Breast epithelium (tissue), 4 donors: ENCODE results near the gene GGA3. TPM values are rescaled to one million over a fixed set of nuclear protein-coding genes. Genes with fewer than 3 reads are reported as not detected.
A peak's percentile ranks its signal among the peaks of the same experiment; 100 is the strongest.
"Not testable (repeated sequence)": the region's sequence is repeated elsewhere in the genome, so short reads cannot be mapped to it uniquely, and the experiment has no call there.

ENCODE experiments used
- DNase-seq, 2 donors: peaks; one replicate each; pipeline ENCODE4 v3.0.0-alpha.2; 2019; ENCODE audit warnings: low spot score in 2 of 2
- H3K27ac ChIP-seq, 2 donors: fragments of 200-600 bp; sonication (generic) in 1 of 2; one replicate each; pipeline ENCODE4 v1.5.1; 2016 to 2019; ENCODE audit warnings: mild to moderate bottlenecking in 1 of 2
- H3K27me3 ChIP-seq, 2 donors: fragments of 200-600 bp; sonication (generic) in 1 of 2; one replicate each; pipeline versions ENCODE4 v1.5.1 to v1.6.0; 2017 to 2019; ENCODE audit warnings: control low read depth in 1 of 2, mild to moderate bottlenecking in 1 of 2
- H3K36me3 ChIP-seq: fragments of 200-600 bp; one replicate; pipeline ENCODE4 v1.5.1; 2019
- H3K4me1 ChIP-seq, 2 donors: fragments of 200-600 bp; sonication (generic); one replicate each; pipeline ENCODE4 v1.5.1; 2016 to 2019; ENCODE audit warnings: control low read depth in 1 of 2
- H3K4me3 ChIP-seq, 3 donors: fragments of 200-600 bp; sonication (generic); 1 replicate in 2 of 3; 2 replicates in 1 of 3; pipeline ENCODE4 v1.5.1; 2016 to 2019; ENCODE audit warnings: mild to moderate bottlenecking in 3 of 3, moderate library complexity in 2 of 3
- H3K9me3 ChIP-seq, 2 donors: fragments of 200-600 bp; sonication (generic) in 1 of 2; one replicate each; pipeline ENCODE4 v1.5.1; 2016 to 2019; ENCODE audit warnings: control low read depth in 1 of 2
- POLR2A ChIP-seq: fragments of 450-650 bp; IDR thresholded peaks from one replicate; pipeline ENCODE4 v1.6.1; 2016; ENCODE audit warnings: antibody characterized with exemption, mild to moderate bottlenecking, moderate library complexity
- POLR2AphosphoS5 ChIP-seq, 3 donors: sonication (generic); formaldehyde crosslinking; IDR thresholded peaks; one replicate each; pipeline ENCODE4 v1.6.1; 2017; ENCODE audit warnings: antibody characterized with exemption in 3 of 3
- intact Hi-C: fragments of 100-400 bp; cut with DNase I; formaldehyde crosslinking; loops from one replicate; pipeline ENCODE4 v1.15.1; 2023; ENCODE audit warnings: low total_unique reads
- total RNA-seq, 3 donors: library from RNA; depleted of rRNA; stranded (reverse); fragments of >200 nt; gene quantifications; one replicate each; pipeline ENCODE4 v1.1.0, GENCODE V29; 2016
- TF ChIP-seq, protein P1 (sequence below), 3 donors: fragments of 450-650 bp; IDR thresholded peaks; one replicate each; pipeline ENCODE4 v1.5.1; 2016 to 2017; ENCODE audit warnings: antibody characterized with exemption in 3 of 3, mild to moderate bottlenecking in 3 of 3, moderate library complexity in 3 of 3

The GGA3 gene
- total RNA-seq, 3 donors from 2014 or later, result 20.0 to 35.0 (median 32.8) TPM

DNA sequence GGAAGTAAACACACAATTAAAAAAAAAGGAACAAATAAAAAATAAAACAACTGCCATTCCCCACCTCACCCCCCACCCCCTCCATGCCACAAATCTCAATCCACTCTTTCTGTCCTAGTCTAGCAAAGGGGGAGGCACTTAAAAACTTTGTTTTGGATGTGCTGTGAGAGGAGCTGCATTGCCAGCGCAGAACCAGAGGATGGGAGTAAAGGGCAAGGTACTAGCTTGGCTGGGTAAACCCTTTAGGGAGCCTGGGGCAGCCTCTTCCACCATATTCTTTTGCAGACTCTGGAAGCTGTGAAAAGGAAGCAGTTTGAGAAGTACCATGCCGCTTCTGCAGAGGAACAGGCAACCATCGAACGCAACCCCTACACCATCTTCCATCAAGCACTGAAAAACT is 1.6 kb upstream of the GGA3 start:
- no peak overlapping the region for H3K27ac ChIP-seq
- no peak for DNase-seq
- no peaks in the 10 kb centered on the region for H3K36me3 ChIP-seq
- H3K9me3 ChIP-seq, result no peaks in the 10 kb centered on the region
- H3K4me1 ChIP-seq, result peaks cover 0 to 12% of the 10 kb centered on the region in 2 donors
- intact Hi-C loops, result no loop called here
- TF ChIP-seq POLR2A (no peak), POLR2AphosphoS5 (IDR thresholded peaks at IDR 0.05) (no peak)
- TF ChIP-seq, protein P1, sequence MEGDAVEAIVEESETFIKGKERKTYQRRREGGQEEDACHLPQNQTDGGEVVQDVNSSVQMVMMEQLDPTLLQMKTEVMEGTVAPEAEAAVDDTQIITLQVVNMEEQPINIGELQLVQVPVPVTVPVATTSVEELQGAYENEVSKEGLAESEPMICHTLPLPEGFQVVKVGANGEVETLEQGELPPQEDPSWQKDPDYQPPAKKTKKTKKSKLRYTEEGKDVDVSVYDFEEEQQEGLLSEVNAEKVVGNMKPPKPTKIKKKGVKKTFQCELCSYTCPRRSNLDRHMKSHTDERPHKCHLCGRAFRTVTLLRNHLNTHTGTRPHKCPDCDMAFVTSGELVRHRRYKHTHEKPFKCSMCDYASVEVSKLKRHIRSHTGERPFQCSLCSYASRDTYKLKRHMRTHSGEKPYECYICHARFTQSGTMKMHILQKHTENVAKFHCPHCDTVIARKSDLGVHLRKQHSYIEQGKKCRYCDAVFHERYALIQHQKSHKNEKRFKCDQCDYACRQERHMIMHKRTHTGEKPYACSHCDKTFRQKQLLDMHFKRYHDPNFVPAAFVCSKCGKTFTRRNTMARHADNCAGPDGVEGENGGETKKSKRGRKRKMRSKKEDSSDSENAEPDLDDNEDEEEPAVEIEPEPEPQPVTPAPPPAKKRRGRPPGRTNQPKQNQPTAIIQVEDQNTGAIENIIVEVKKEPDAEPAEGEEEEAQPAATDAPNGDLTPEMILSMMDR (IDR thresholded peaks at IDR 0.05), result no peak
- H3K27me3 ChIP-seq, result no peaks in the 10 kb centered on the region
- no peak overlapping the region for H3K4me3 ChIP-seq

- no peaks in the 10 kb centered on the region for H3K9me3 ChIP-seq
- peak overlapping the region; percentile 89 to 100 (median 99) for H3K4me3 ChIP-seq
- no peaks in the 10 kb centered on the region for H3K27me3 ChIP-seq
- H3K4me1 ChIP-seq, result peaks cover 0 to 12% of the 10 kb centered on the region in 2 donors
- TF ChIP-seq POLR2A (no peak), POLR2AphosphoS5 (IDR thresholded peaks at IDR 0.05) (no peak)
- TF ChIP-seq, protein P1 (IDR thresholded peaks at IDR 0.05), result no peak
- H3K36me3 ChIP-seq, result no peaks in the 10 kb centered on the region
- no peak for DNase-seq
- peak overlapping the region; percentile 97 to 99 for H3K27ac ChIP-seq
- intact Hi-C loops, result no loop called here
Measured at GRCh38 chr17:75262112-75262606, 753 bp upstream of the GGA3 start.

- TF ChIP-seq POLR2A, result no peak
- TF ChIP-seq, protein P1 (IDR thresholded peaks at IDR 0.05), result no peak
- TF ChIP-seq POLR2AphosphoS5 (IDR thresholded peaks at IDR 0.05), result no peak
- H3K4me3 ChIP-seq, result peak overlapping the region; percentile 89 to 100 (median 99)
- no peaks in the 10 kb centered on the region for H3K27me3 ChIP-seq
- peaks cover 0 to 12% of the 10 kb centered on the region in 2 donors for H3K4me1 ChIP-seq
- H3K27ac ChIP-seq, result peak overlapping the region; percentile 97 to 99
- intact Hi-C loops, result no loop called here
- no peak for DNase-seq
- H3K36me3 ChIP-seq, result no peaks in the 10 kb centered on the region
- no peaks in the 10 kb centered on the region for H3K9me3 ChIP-seq
Measured at GRCh38 chr17:75260641-75261335, 618 bp downstream of the GGA3 start.

GRCh38 chr17:75257228-75257627 is 4.2 kb downstream of the GGA3 start:
- H3K4me3 ChIP-seq, intact Hi-C loops, DNase-seq, H3K27me3 ChIP-seq, H3K27ac ChIP-seq, H3K36me3 ChIP-seq, H3K9me3 ChIP-seq: not testable (repeated sequence)
- peaks cover 0 to 12% of the 10 kb centered on the region in 2 donors for H3K4me1 ChIP-seq

DNA sequence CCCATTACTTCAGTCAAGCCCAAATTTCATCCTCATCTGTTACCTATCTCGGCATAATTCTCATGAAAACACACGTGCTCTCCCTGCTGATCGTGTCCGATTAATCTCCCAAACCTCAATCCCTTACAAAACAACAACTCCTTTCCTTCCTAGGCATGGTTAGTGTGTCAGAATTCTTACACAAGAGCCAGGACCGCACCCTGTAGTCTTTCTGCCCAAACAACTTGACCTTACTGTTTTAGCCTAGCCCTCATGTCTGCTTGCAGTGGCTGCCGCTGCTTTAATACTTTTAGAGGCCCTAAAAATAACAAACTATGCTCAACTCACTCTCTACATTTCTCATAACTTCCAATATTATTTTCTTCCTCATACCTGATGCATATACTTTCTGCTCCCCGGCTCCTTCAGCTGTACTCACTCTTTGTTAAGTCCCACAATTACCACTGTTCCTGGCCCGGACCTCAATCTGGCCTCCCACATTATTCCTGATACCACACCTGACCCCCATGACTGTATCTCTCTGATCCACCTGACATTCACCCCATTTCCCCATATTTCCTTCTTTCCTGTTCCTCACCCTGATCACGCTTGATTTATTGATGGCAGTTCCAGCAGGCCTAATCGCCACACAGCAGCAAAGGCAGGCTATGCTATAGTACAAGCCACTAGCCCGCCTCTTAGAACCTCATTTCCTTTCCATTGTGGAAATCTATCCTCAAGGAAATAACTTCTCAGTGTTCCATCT is 5.3 kb downstream of the GGA3 start:
- H3K4me3 ChIP-seq, H3K27ac ChIP-seq, H3K36me3 ChIP-seq, H3K27me3 ChIP-seq, DNase-seq, H3K9me3 ChIP-seq, intact Hi-C loops: not testable (repeated sequence)
- peaks cover 0 to 12% of the 10 kb centered on the region in 2 donors for H3K4me1 ChIP-seq
